OCI-LY3 (cell line): ENCODE data around the gene MYPN.
"Not testable (repeated sequence)": the region's sequence is repeated elsewhere in the genome, so short reads cannot be mapped to it uniquely, and the experiment has no call there.

ENCODE experiments used
- H2AFZ ChIP-seq: fragments of 200-600, 300-600 bp; shearing (Covaris generic); 2 replicates; pipeline ENCODE4 v1.6.0; 2014; ENCODE audit warnings: antibody characterized with exemption, low read depth, low read length
- H3K27ac ChIP-seq: fragments of 200-600, 300-600 bp; sonication (generic); 2 replicates; pipeline ENCODE4 v1.5.1; 2014; ENCODE audit warnings: mild to moderate bottlenecking, low read length, moderate library complexity, mixed read lengths
- H3K27me3 ChIP-seq: fragments of 200-600, 300-600 bp; sonication (generic); 2 replicates; pipeline ENCODE4 v1.6.1; 2014; ENCODE audit warnings: low read depth, low read length, mixed read lengths
- H3K36me3 ChIP-seq: fragments of 200-600, 300-600 bp; sonication (generic); replicated peaks from 2 replicates; pipeline ENCODE3; 2014; ENCODE audit warnings: low read depth, low read length, mixed read lengths
- H3K4me1 ChIP-seq: fragments of 300-600, 200-600 bp; sonication (generic); 2 replicates; pipeline ENCODE4 v1.6.1; 2014; ENCODE audit warnings: low read length, mixed read lengths
- H3K4me2 ChIP-seq: fragments of 200-600, 300-600 bp; sonication (generic); 2 replicates; pipeline ENCODE4 v1.6.1; 2014; ENCODE audit warnings: low read length, mixed read lengths
- H3K4me3 ChIP-seq: fragments of 300-600, 200-600 bp; sonication (generic); 2 replicates; pipeline ENCODE4 v1.5.1; 2014; ENCODE audit warnings: antibody characterized with exemption, mild to moderate bottlenecking, low read length, moderate library complexity
- H3K79me2 ChIP-seq: fragments of 300-600, 200-600 bp; shearing (Covaris generic); 2 replicates; pipeline ENCODE4 v1.6.1; 2014; ENCODE audit warnings: mild to moderate bottlenecking, low read length, mixed read lengths
- H3K9ac ChIP-seq: fragments of 300-600, 200-600 bp; shearing (Covaris generic); 2 replicates; pipeline ENCODE4 v1.6.0; 2014; ENCODE audit warnings: mild to moderate bottlenecking, low read length, moderate library complexity
- H3K9me3 ChIP-seq: fragments of 200-600, 300-600 bp; shearing (Covaris generic); 2 replicates; pipeline ENCODE4 v1.6.1; 2014; ENCODE audit warnings: low read length, mixed read lengths; ENCODE audit not compliant: insufficient read depth
- H4K20me1 ChIP-seq: fragments of 200-600, 300-600 bp; sonication (generic); 2 replicates; pipeline ENCODE4 v1.6.1; 2016; ENCODE audit warnings: low read length, mixed read lengths; ENCODE audit not compliant: insufficient read depth
- CTCF ChIP-seq: fragments of 200-600, 300-600 bp; sonication (generic); IDR thresholded peaks from 2 replicates; pipeline ENCODE4 v1.5.1; 2014; ENCODE audit warnings: antibody characterized with exemption, low read length, low read depth
- EZH2phosphoT487 ChIP-seq: fragments of 200-600 bp; shearing (Covaris generic); IDR thresholded peaks from 2 replicates; pipeline ENCODE4 v1.6.1; 2018; ENCODE audit warnings: antibody characterized with exemption, mixed run types, low read depth

MYPN gene

GRCh38 chr10:68074031-68074774, 35.1 kb upstream of the MYPN start:
- H4K20me1 ChIP-seq: no peaks in the 10 kb centered on the region
- H3K4me3 ChIP-seq: peak overlapping the region; percentile 87
- TF ChIP-seq CTCF (no peak), EZH2phosphoT487 (no peak)
- no peaks in the 10 kb centered on the region for H3K36me3 ChIP-seq
- peak overlapping the region; percentile 89 for H3K27ac ChIP-seq
- no peaks in the 10 kb centered on the region for H3K9me3 ChIP-seq
- H3K4me2 ChIP-seq: peak overlapping the region; percentile 69
- peaks cover 28% of the 10 kb centered on the region for H3K4me1 ChIP-seq
- H3K79me2 ChIP-seq: peaks cover 40% of the 10 kb centered on the region
- peak overlapping the region; percentile 60; the same call in 1 of the 2 replicates for H2AFZ ChIP-seq
- no peaks in the 10 kb centered on the region for H3K27me3 ChIP-seq
- peak overlapping the region; percentile 86 for H3K9ac ChIP-seq

GRCh38 chr10:68074775-68075549, 34.3 kb upstream of the MYPN start, which contains the start of gene HERC4:
HERC4 (minus strand) TSS chr10:68075283; CDS start chr10:68073108, 2,175 bp downstream.
- no peak for TF ChIP-seq CTCF
- TF ChIP-seq EZH2phosphoT487: no peak
- Histone ChIP-seq H3K4me3 (peak within 1 kb of the TSS; percentile 87), H3K9ac (peak within 1 kb of the TSS; percentile 86), H2AFZ (peak within 1 kb of the TSS; percentile 100), H3K27me3 (no peaks in the 10 kb centered on the region), H4K20me1 (no peaks in the 10 kb centered on the region), H3K4me2 (peak within 1 kb of the TSS; percentile 87), H3K79me2 (peaks cover 40% of the 10 kb centered on the region), H3K36me3 (no peaks in the 10 kb centered on the region), H3K9me3 (no peaks in the 10 kb centered on the region), H3K4me1 (peaks cover 28% of the 10 kb centered on the region), H3K27ac (peak within 1 kb of the TSS; percentile 89)

- no peaks in the 10 kb centered on the region for H4K20me1 ChIP-seq
- H3K4me3 ChIP-seq: peak overlapping the region; percentile 73
- H2AFZ ChIP-seq: peak overlapping the region; percentile 100
- H3K9ac ChIP-seq: peak overlapping the region; percentile 57
- no peaks in the 10 kb centered on the region for H3K36me3 ChIP-seq
- TF ChIP-seq EZH2phosphoT487 (no peak), CTCF (no peak)
- peak overlapping the region; percentile 52 for H3K27ac ChIP-seq
- H3K4me2 ChIP-seq: peak overlapping the region; percentile 87
- H3K27me3 ChIP-seq: no peaks in the 10 kb centered on the region
- H3K4me1 ChIP-seq: peaks cover 28% of the 10 kb centered on the region
- peaks cover 40% of the 10 kb centered on the region for H3K79me2 ChIP-seq
- H3K9me3 ChIP-seq: no peaks in the 10 kb centered on the region
Observed at GRCh38 chr10:68075550-68076004, 33.7 kb upstream of the MYPN start.

GRCh38 chr10:68076081-68076480, 33.2 kb upstream of the MYPN start:
- H3K27ac ChIP-seq, H4K20me1 ChIP-seq, H2AFZ ChIP-seq, H3K9me3 ChIP-seq, H3K9ac ChIP-seq, H3K4me2 ChIP-seq, H3K36me3 ChIP-seq, H3K4me3 ChIP-seq, H3K27me3 ChIP-seq: not testable (repeated sequence)
- H3K79me2 ChIP-seq: peaks cover 35% of the 10 kb centered on the region
- peaks cover 23% of the 10 kb centered on the region for H3K4me1 ChIP-seq
